Panc1 (cell line): ENCODE results near the gene NFIC.

Experiments used
- POLR2AphosphoS5 ChIP-seq: IDR thresholded peaks from 2 replicates; pipeline ENCODE4 v1.6.1; 2012; ENCODE audit warnings: mild to moderate bottlenecking, low read depth, low read length, moderate library complexity
- TF ChIP-seq, protein P1 (sequence below): fragments of 450-650 bp; IDR thresholded peaks from 2 replicates; pipeline ENCODE4 v1.5.1; 2017; ENCODE audit warnings: mild to moderate bottlenecking

DNA sequence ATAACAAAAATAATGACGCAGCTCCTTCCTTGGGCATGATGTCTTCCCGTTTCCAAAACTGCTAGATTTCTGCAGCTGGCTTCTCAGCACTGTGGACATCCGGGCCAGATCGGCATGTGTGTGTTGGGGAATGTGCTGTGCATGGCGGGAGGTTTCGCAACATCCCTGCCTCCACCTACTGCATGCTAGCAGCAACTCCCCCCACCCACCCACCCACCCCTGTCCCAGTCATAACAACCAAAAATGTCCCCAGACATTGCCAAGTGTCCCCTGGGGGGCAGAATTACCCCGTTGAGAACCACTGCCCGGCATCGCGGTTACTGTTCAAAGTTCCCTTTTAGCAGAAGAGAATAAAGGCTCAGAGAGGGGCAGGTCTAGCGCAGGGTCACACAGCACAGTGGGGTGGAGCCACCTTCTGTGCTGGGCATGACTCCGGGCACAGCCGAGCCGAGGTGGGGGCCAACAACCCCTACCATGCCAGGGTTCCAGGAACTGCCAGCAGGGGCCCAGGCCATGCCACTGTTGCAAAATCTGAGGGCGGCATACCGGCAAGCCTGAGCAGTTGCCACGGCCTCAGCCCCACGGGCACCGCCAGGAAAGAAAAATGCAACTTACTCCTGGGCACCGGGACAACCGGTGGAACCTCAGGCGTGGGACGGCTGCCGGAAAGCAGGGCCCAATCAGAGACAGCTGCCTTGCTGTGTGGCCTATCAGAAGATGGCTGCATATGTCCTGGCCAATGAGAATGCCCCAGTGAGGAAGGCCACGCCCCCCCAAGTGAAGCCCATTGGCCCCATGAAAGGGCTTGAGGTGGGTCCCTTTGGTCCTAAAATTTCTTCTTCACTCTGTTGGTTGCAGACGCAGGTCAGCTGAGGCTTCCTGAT lies 22.5 kb upstream of the NFIC start:
- TF ChIP-seq, protein P1, sequence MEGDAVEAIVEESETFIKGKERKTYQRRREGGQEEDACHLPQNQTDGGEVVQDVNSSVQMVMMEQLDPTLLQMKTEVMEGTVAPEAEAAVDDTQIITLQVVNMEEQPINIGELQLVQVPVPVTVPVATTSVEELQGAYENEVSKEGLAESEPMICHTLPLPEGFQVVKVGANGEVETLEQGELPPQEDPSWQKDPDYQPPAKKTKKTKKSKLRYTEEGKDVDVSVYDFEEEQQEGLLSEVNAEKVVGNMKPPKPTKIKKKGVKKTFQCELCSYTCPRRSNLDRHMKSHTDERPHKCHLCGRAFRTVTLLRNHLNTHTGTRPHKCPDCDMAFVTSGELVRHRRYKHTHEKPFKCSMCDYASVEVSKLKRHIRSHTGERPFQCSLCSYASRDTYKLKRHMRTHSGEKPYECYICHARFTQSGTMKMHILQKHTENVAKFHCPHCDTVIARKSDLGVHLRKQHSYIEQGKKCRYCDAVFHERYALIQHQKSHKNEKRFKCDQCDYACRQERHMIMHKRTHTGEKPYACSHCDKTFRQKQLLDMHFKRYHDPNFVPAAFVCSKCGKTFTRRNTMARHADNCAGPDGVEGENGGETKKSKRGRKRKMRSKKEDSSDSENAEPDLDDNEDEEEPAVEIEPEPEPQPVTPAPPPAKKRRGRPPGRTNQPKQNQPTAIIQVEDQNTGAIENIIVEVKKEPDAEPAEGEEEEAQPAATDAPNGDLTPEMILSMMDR, result no peak
- no peak for TF ChIP-seq POLR2AphosphoS5
